ENCODE data around the gene NDUFB3.

Gene NDUFB3

DNA sequence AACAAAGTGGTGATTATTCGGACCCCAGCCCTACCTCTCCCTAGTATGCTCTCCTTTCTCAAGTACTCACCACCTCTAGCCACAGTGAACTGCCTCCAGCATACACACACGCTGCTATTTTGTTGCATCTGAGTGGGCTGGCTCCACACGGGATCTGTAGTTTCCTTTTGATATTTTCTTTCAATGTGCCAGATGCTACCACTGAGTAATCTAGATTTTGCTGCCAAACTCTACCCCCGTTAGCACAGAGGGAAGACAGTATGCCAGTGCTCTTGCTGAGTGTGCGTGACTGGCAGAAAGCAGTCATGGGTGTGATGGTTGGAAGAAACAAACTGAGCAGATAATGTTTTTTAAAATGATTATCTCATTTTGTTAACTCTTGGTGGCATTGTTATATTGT is 55.8 kb downstream of the NDUFB3 start:
- CTCF ChIA-PET, result interaction anchor here (1.1 kb wide), 1 partner anchor 55 kb away, joined by 6 read pairs; the partner anchor contains the start of gene CASP10
- H3K4me1 Mint-ChIP-seq, result peaks cover 91% of the 10 kb centered on the region
- H3K9me3 Mint-ChIP-seq, result no peaks in the 10 kb centered on the region
- H3K36me3 Mint-ChIP-seq, result peaks cover 37% of the 10 kb centered on the region
- H3K27me3 Mint-ChIP-seq, result no peaks in the 10 kb centered on the region
- peak; percentile 46 for DNase-seq
- peak overlapping the region; percentile 94 for H3K27ac Mint-ChIP-seq
- H3K4me3 Mint-ChIP-seq, result peak overlapping the region; percentile 73

GRCh38 chr2:201128033-201128432 is 56.2 kb downstream of the NDUFB3 start:
- Mint-ChIP-seq H3K27me3 (no peaks in the 10 kb centered on the region), H3K27ac (peak overlapping the region; percentile 94), H3K4me3 (no peak overlapping the region), H3K36me3 (peaks cover 37% of the 10 kb centered on the region), H3K4me1 (peaks cover 91% of the 10 kb centered on the region), H3K9me3 (no peaks in the 10 kb centered on the region)
- CTCF ChIA-PET, result interaction anchor here (2.1 to 5.6 kb wide), 2 partner anchors 10 to 30 kb away, joined by 5 to 64 read pairs; partner anchors contain the start of gene CFLAR
- no peak for DNase-seq

GRCh38 chr2:201128933-201129505 is 57.2 kb downstream of the NDUFB3 start:
- DNase-seq, result peak; percentile 35
- peaks cover 38% of the 10 kb centered on the region for H3K36me3 Mint-ChIP-seq

GRCh38 chr2:201130524-201131186 is 58.9 kb downstream of the NDUFB3 start:
- DNase-seq, result peak; percentile 45
- peak overlapping the region; percentile 97 for H3K27ac Mint-ChIP-seq
- H3K27me3 Mint-ChIP-seq, result no peaks in the 10 kb centered on the region
- H3K36me3 Mint-ChIP-seq, result peaks cover 38% of the 10 kb centered on the region
- peak overlapping the region; percentile 63 for H3K4me3 Mint-ChIP-seq
- no peaks in the 10 kb centered on the region for H3K9me3 Mint-ChIP-seq
- CTCF ChIA-PET, result interaction anchor here (1.3 to 5.6 kb wide), 4 partner anchors 12 to 27 kb away, joined by 3 to 64 read pairs (median 6); partner anchors contain the start of gene CFLAR
- H3K4me1 Mint-ChIP-seq, result peaks cover 77% of the 10 kb centered on the region

More at GRCh38 chr2:201128933-201129505, 57.2 kb downstream of the NDUFB3 start:
- H3K9me3 Mint-ChIP-seq, result no peaks in the 10 kb centered on the region
- H3K4me3 Mint-ChIP-seq, result peak overlapping the region; percentile 42
- H3K27me3 Mint-ChIP-seq, result no peaks in the 10 kb centered on the region
- CTCF ChIA-PET, result interaction anchor here (2.1 to 5.6 kb wide), 2 partner anchors 11 to 29 kb away, joined by 5 to 64 read pairs; partner anchors contain the start of gene CFLAR
- peaks cover 87% of the 10 kb centered on the region for H3K4me1 Mint-ChIP-seq
- H3K27ac Mint-ChIP-seq, result peak overlapping the region; percentile 97

GRCh38 chr2:201132518-201132917 is 60.7 kb downstream of the NDUFB3 start:
- DNase-seq, result no peak
- peaks cover 64% of the 10 kb centered on the region for H3K4me1 Mint-ChIP-seq
- H3K4me3 Mint-ChIP-seq, result no peak overlapping the region
- H3K36me3 Mint-ChIP-seq, result peaks cover 51% of the 10 kb centered on the region
- CTCF ChIA-PET, result interaction anchor here (1.0 to 5.6 kb wide), 4 partner anchors 10 to 231 kb away, joined by 4 to 64 read pairs (median 8); partner anchors contain the start of gene CFLAR
- no peaks in the 10 kb centered on the region for H3K27me3 Mint-ChIP-seq
- H3K27ac Mint-ChIP-seq, result peak overlapping the region; percentile 56
- H3K9me3 Mint-ChIP-seq, result no peaks in the 10 kb centered on the region
